ENCODE data around the gene PDCD2. TPM values are rescaled to one million over a fixed set of nuclear protein-coding genes. Genes with fewer than 3 reads are reported as not detected.

The PDCD2 gene
- total RNA-seq, 2 donors from 2014 or later = 50.1 to 71.1 TPM

GRCh38 chr6:170554796-170555137, 29.7 kb downstream of the PDCD2 start:
- no peak for ATAC-seq (ENCODE audit: insufficient number of reproducible peaks, low FRiP score, low read depth)
- H3K9me3 ChIP-seq = no peaks in the 10 kb centered on the region

GRCh38 chr6:170554013-170554795, 30.2 kb downstream of the PDCD2 start, which contains the start of gene TBP:
TSS of gene TBP (plus strand) at chr6:170554369. CDS start at chr6:170557030, 2,661 bp downstream.
- ATAC-seq (ENCODE audit: insufficient number of reproducible peaks, low FRiP score, low read depth) (peak; percentile 98), DNase-seq (ENCODE audit: low spot score) (peak; percentile 94)
- H3K4me1 ChIP-seq (ENCODE audit: control insufficient read depth in 1 of 2, low read depth in 2 of 2) = peaks cover 27 to 49% of the 10 kb centered on the region in 2 donors
- H3K4me3 ChIP-seq = peak within 1 kb of the TSS; percentile 94
- no peaks in the 10 kb centered on the region for H3K9me3 ChIP-seq
- peak within 1 kb of the TSS; percentile 88 to 93 for H3K27ac ChIP-seq
- TF ChIP-seq, protein P1, sequence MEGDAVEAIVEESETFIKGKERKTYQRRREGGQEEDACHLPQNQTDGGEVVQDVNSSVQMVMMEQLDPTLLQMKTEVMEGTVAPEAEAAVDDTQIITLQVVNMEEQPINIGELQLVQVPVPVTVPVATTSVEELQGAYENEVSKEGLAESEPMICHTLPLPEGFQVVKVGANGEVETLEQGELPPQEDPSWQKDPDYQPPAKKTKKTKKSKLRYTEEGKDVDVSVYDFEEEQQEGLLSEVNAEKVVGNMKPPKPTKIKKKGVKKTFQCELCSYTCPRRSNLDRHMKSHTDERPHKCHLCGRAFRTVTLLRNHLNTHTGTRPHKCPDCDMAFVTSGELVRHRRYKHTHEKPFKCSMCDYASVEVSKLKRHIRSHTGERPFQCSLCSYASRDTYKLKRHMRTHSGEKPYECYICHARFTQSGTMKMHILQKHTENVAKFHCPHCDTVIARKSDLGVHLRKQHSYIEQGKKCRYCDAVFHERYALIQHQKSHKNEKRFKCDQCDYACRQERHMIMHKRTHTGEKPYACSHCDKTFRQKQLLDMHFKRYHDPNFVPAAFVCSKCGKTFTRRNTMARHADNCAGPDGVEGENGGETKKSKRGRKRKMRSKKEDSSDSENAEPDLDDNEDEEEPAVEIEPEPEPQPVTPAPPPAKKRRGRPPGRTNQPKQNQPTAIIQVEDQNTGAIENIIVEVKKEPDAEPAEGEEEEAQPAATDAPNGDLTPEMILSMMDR (IDR thresholded peaks at IDR 0.05) = no peak
- H3K27me3 ChIP-seq (replicated peaks; ENCODE audit: insufficient read depth) = no peaks in the 10 kb centered on the region
- no peaks in the 10 kb centered on the region for H3K36me3 ChIP-seq

More at GRCh38 chr6:170554796-170555137, 29.7 kb downstream of the PDCD2 start:
- Histone ChIP-seq H3K36me3 (no peaks in the 10 kb centered on the region), H3K27ac (peak overlapping the region; percentile 88 to 93), H3K4me1 (ENCODE audit: control insufficient read depth in 1 of 2, low read depth in 2 of 2) (peaks cover 27 to 44% of the 10 kb centered on the region in 2 donors), H3K27me3 (replicated peaks; ENCODE audit: insufficient read depth) (no peaks in the 10 kb centered on the region), H3K4me3 (peak overlapping the region; percentile 94)
- DNase-seq (ENCODE audit: low spot score) = no peak
- TF ChIP-seq, protein P1 (IDR thresholded peaks at IDR 0.05) = no peak

- peaks cover 27 to 50% of the 10 kb centered on the region in 2 donors for H3K4me1 ChIP-seq (ENCODE audit: control insufficient read depth in 1 of 2, low read depth in 2 of 2)
- DNase-seq (ENCODE audit: low spot score) = no peak
- TF ChIP-seq, protein P1 (IDR thresholded peaks at IDR 0.05) = no peak
Observed at GRCh38 chr6:170553534-170554012, 30.9 kb downstream of the PDCD2 start.

GRCh38 chr6:170552765-170553533, 31.5 kb downstream of the PDCD2 start, which contains the start of gene PSMB1:
TSS of gene PSMB1 (minus strand) at chr6:170553307. CDS start at chr6:170553242, 65 bp downstream.
- Histone ChIP-seq H3K9me3 (no peaks in the 10 kb centered on the region), H3K27ac (peak within 1 kb of the TSS; percentile 88 to 93), H3K4me1 (ENCODE audit: control insufficient read depth in 1 of 2, low read depth in 2 of 2) (peaks cover 27 to 50% of the 10 kb centered on the region in 2 donors), H3K36me3 (peaks cover 6% of the 10 kb centered on the region), H3K4me3 (peak within 1 kb of the TSS; percentile 94), H3K27me3 (replicated peaks; ENCODE audit: insufficient read depth) (no peaks in the 10 kb centered on the region)
- TF ChIP-seq, protein P1 (IDR thresholded peaks at IDR 0.05) = no peak
- peak; percentile 90 for ATAC-seq (ENCODE audit: insufficient number of reproducible peaks, low FRiP score, low read depth)
- peak; percentile 91 for DNase-seq (ENCODE audit: low spot score)

More at GRCh38 chr6:170553534-170554012, 30.9 kb downstream of the PDCD2 start:
- Histone ChIP-seq H3K36me3 (peaks cover under 1% of the 10 kb centered on the region), H3K27me3 (replicated peaks; ENCODE audit: insufficient read depth) (no peaks in the 10 kb centered on the region), H3K27ac (peak overlapping the region; percentile 86 to 93), H3K4me3 (peak overlapping the region; percentile 94), H3K9me3 (no peaks in the 10 kb centered on the region)
- ATAC-seq (ENCODE audit: insufficient number of reproducible peaks, low FRiP score, low read depth) = peak; percentile 19

DNA sequence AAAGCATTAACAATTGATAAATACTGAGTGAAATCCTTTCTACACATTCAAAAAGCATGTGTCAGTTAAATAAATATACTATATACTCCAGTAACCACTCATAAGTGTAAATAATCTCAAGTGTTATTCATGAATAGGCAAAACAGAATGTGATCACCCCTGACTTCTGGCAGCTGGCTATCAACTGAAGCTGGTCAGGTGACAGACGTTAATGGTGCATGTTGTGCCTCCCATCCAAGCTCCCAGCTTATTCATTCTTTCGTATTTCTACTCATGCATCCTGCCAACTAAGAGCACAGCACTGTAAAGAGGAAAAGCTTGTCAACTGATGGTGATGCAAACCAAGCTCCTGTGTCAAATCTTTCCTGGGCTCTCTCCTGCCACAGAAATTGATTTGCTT, 39.0 kb downstream of the PDCD2 start:
- Histone ChIP-seq H3K27me3 (replicated peaks; ENCODE audit: insufficient read depth) (no peaks in the 10 kb centered on the region), H3K36me3 (peaks cover 72% of the 10 kb centered on the region), H3K4me3 (no peak overlapping the region), H3K4me1 (ENCODE audit: control insufficient read depth in 1 of 2, low read depth in 2 of 2) (peaks cover 0 to 12% of the 10 kb centered on the region in 2 donors), H3K27ac (no peak overlapping the region), H3K9me3 (no peaks in the 10 kb centered on the region)
- ATAC-seq (ENCODE audit: insufficient number of reproducible peaks, low FRiP score, low read depth) = no peak
- TF ChIP-seq, protein P1 (IDR thresholded peaks at IDR 0.05) = no peak
- no peak for DNase-seq (ENCODE audit: low spot score)

All from thoracic aorta (tissue), 2 donors.